GM12891 (cell line): ENCODE measurements around the gene NEIL1.

ENCODE experiments used
- POLR2A ChIP-seq: IDR thresholded peaks from 2 replicates; pipeline ENCODE4 v1.6.1; 2011; ENCODE audit warnings: low read depth, low read length, control low read depth
- POLR2AphosphoS5 ChIP-seq: IDR thresholded peaks from 2 replicates; pipeline ENCODE4 v1.6.1; 2011; ENCODE audit warnings: low read depth, low read length, control low read depth
- SPI1 ChIP-seq: IDR thresholded peaks from 2 replicates; pipeline ENCODE4 v1.6.1; 2011; ENCODE audit warnings: low read depth, low read length, control low read depth
- TAF1 ChIP-seq: IDR thresholded peaks from 2 replicates; pipeline ENCODE4 v1.6.1; 2011; ENCODE audit warnings: low read depth, low read length, control low read depth

DNA sequence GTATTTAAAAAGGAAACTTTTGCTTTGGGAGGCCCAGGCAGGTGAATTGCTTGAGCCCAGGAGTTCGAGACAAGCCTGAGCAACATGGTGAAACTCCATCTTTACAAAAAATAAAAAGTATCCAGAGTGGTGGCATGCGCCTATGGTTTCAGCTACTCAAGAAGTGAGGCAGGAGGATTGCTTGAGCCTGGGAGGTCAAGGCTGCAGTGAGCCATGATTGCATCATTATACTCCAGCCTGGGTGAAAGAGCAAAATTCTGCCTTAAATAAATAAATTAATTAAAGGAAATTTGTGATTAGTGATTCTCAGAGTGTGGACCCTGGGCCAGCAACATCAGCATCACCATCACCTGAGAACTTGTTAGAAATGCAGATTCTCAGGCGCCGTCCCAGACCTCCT, 20.9 kb upstream of the NEIL1 start:
- TF ChIP-seq POLR2AphosphoS5 (no peak), POLR2A (no peak), TAF1 (no peak), SPI1 (no peak)
